WTC11 (cell line): ENCODE results near the gene IPO4. TPM values are rescaled to one million over a fixed set of nuclear protein-coding genes. Genes with fewer than 3 reads are reported as not detected.
A peak's percentile ranks its signal among the peaks of the same experiment; 100 is the strongest.

Experiments used
- ARID4B ChIP-seq: sonication (generic); formaldehyde crosslinking; IDR thresholded peaks from 2 replicates; pipeline ENCODE4 v1.8.0; 2023; ENCODE audit warnings: missing genetic modification reagents, mild to moderate bottlenecking, borderline replicate concordance
- ETV6 ChIP-seq: sonication (generic); formaldehyde crosslinking; IDR thresholded peaks from 2 replicates; pipeline ENCODE4 v1.8.1; 2022; ENCODE audit warnings: mild to moderate bottlenecking, missing genetic modification reagents
- IRF1 ChIP-seq: sonication (generic); formaldehyde crosslinking; IDR thresholded peaks from 2 replicates; pipeline ENCODE4 v1.8.0; 2023; ENCODE audit warnings: missing genetic modification reagents
- JAZF1 ChIP-seq: fragments of 250-450 bp; sonication (Bioruptor Pico); IDR thresholded peaks from 2 replicates; pipeline ENCODE4 v1.9.0; 2021; ENCODE audit warnings: moderate library complexity, mild to moderate bottlenecking, inconsistent platforms
- MXD4 ChIP-seq: fragments of 250-450 bp; sonication (Bioruptor Pico); IDR thresholded peaks from 2 replicates; pipeline ENCODE4 v1.8.0; 2021; ENCODE audit warnings: mild to moderate bottlenecking, moderate library complexity, borderline replicate concordance
- NFATC4 ChIP-seq: fragments of 250-450 bp; sonication (Bioruptor Pico); IDR thresholded peaks from 2 replicates; pipeline ENCODE4 v1.9.0; 2021; ENCODE audit warnings: mild to moderate bottlenecking
- NFE2L1 ChIP-seq: sonication (generic); formaldehyde crosslinking; IDR thresholded peaks from 2 replicates; pipeline ENCODE4 v1.8.1; 2023; ENCODE audit warnings: missing genetic modification reagents
- NR3C1 ChIP-seq: sonication (generic); formaldehyde crosslinking; conservative IDR thresholded peaks from 2 replicates; pipeline ENCODE4 v1.8.1; 2023; ENCODE audit warnings: low read depth, mild to moderate bottlenecking, missing genetic modification reagents
- PRRX2 ChIP-seq: fragments of 250-450 bp; sonication (Bioruptor Pico); IDR thresholded peaks from 2 replicates; pipeline ENCODE4 v1.8.0; 2021; ENCODE audit warnings: mild to moderate bottlenecking
- SMAD4 ChIP-seq: sonication (generic); formaldehyde crosslinking; IDR thresholded peaks from 2 replicates; pipeline ENCODE4 v1.8.0; 2022; ENCODE audit warnings: mild to moderate bottlenecking, missing genetic modification reagents
- STAT6 ChIP-seq: sonication (generic); formaldehyde crosslinking; conservative IDR thresholded peaks from 2 replicates; pipeline ENCODE4 v1.8.1; 2023; ENCODE audit warnings: mild to moderate bottlenecking, low read depth, missing genetic modification reagents, moderate library complexity
- ZNF512 ChIP-seq: sonication (generic); formaldehyde crosslinking; IDR thresholded peaks from 2 replicates; pipeline ENCODE4 v1.8.1; 2022; ENCODE audit warnings: missing genetic modification reagents, borderline replicate concordance
- ZNF671 ChIP-seq: fragments of 250-450 bp; sonication (Bioruptor Pico); IDR thresholded peaks from 2 replicates; pipeline ENCODE4 v1.8.0; 2021; ENCODE audit warnings: mild to moderate bottlenecking
- total RNA-seq: library from RNA; stranded (reverse); gene quantifications from 3 replicates; pipeline ENCODE4 v1.2.3, GENCODE V29; 2021
- TF ChIP-seq, protein P1 (sequence below): sonication (generic); formaldehyde crosslinking; IDR thresholded peaks from 2 replicates; pipeline ENCODE4 v1.8.1; 2023; ENCODE audit warnings: mild to moderate bottlenecking, missing genetic modification reagents
- TF ChIP-seq, protein P2 (sequence below): sonication (generic); formaldehyde crosslinking; IDR thresholded peaks from 2 replicates; pipeline ENCODE4 v1.8.1; 2022; ENCODE audit warnings: mild to moderate bottlenecking, missing genetic modification reagents, moderate library complexity, borderline replicate concordance
- TF ChIP-seq, protein P3 (sequence below): fragments of 250-450 bp; sonication (Bioruptor Pico); IDR thresholded peaks from 2 replicates; pipeline ENCODE4 v1.9.0; 2021; ENCODE audit warnings: mild to moderate bottlenecking
- TF ChIP-seq, protein P4 (sequence below): fragments of 250-450 bp; sonication (Bioruptor Pico); IDR thresholded peaks from 2 replicates; pipeline ENCODE4 v1.9.0; 2021; ENCODE audit warnings: mild to moderate bottlenecking

Gene IPO4
- total RNA-seq, 1 experiment from 2014 or later, result 128 TPM

GRCh38 chr14:24195186-24196070 lies 6.8 kb upstream of the IPO4 start, which contains the start of gene TM9SF1 (continued):
- TF ChIP-seq, protein P1, sequence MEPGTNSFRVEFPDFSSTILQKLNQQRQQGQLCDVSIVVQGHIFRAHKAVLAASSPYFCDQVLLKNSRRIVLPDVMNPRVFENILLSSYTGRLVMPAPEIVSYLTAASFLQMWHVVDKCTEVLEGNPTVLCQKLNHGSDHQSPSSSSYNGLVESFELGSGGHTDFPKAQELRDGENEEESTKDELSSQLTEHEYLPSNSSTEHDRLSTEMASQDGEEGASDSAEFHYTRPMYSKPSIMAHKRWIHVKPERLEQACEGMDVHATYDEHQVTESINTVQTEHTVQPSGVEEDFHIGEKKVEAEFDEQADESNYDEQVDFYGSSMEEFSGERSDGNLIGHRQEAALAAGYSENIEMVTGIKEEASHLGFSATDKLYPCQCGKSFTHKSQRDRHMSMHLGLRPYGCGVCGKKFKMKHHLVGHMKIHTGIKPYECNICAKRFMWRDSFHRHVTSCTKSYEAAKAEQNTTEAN, result peak; percentile 33; the same call in 1 of the 2 replicates
- TF ChIP-seq, protein P2, sequence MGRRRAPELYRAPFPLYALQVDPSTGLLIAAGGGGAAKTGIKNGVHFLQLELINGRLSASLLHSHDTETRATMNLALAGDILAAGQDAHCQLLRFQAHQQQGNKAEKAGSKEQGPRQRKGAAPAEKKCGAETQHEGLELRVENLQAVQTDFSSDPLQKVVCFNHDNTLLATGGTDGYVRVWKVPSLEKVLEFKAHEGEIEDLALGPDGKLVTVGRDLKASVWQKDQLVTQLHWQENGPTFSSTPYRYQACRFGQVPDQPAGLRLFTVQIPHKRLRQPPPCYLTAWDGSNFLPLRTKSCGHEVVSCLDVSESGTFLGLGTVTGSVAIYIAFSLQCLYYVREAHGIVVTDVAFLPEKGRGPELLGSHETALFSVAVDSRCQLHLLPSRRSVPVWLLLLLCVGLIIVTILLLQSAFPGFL (CRISPR knock-in tag), result peak; percentile 33; the same call in 1 of the 2 replicates
- TF ChIP-seq ZNF512 (no peak), PRRX2 (CRISPR knock-in tag) (no peak; the same call in 1 of the 2 replicates), JAZF1 (no peak), ZNF671 (CRISPR knock-in tag) (no peak), MXD4 (CRISPR knock-in tag) (no peak), STAT6 (CRISPR knock-in tag) (no peak), NR3C1 (CRISPR knock-in tag) (no peak; the same call in 1 of the 2 replicates), ARID4B (peak; percentile 89; the same call in 1 of the 2 replicates), ETV6 (peak; percentile 93), NFE2L1 (peak; percentile 87), SMAD4 (CRISPR knock-in tag) (peak; percentile 66; the same call in 1 of the 2 replicates), NFATC4 (CRISPR knock-in tag) (no peak), IRF1 (CRISPR knock-in tag) (peak; percentile 87; the same call in 1 of the 2 replicates)
- TF ChIP-seq, protein P3, sequence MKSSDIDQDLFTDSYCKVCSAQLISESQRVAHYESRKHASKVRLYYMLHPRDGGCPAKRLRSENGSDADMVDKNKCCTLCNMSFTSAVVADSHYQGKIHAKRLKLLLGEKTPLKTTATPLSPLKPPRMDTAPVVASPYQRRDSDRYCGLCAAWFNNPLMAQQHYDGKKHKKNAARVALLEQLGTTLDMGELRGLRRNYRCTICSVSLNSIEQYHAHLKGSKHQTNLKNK (CRISPR knock-in tag), result no peak
- TF ChIP-seq, protein P4, sequence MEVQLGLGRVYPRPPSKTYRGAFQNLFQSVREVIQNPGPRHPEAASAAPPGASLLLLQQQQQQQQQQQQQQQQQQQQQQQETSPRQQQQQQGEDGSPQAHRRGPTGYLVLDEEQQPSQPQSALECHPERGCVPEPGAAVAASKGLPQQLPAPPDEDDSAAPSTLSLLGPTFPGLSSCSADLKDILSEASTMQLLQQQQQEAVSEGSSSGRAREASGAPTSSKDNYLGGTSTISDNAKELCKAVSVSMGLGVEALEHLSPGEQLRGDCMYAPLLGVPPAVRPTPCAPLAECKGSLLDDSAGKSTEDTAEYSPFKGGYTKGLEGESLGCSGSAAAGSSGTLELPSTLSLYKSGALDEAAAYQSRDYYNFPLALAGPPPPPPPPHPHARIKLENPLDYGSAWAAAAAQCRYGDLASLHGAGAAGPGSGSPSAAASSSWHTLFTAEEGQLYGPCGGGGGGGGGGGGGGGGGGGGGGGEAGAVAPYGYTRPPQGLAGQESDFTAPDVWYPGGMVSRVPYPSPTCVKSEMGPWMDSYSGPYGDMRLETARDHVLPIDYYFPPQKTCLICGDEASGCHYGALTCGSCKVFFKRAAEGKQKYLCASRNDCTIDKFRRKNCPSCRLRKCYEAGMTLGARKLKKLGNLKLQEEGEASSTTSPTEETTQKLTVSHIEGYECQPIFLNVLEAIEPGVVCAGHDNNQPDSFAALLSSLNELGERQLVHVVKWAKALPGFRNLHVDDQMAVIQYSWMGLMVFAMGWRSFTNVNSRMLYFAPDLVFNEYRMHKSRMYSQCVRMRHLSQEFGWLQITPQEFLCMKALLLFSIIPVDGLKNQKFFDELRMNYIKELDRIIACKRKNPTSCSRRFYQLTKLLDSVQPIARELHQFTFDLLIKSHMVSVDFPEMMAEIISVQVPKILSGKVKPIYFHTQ (CRISPR knock-in tag), result no peak
